WTC11 (cell line): ENCODE data around the gene PTPA. TPM values are rescaled to one million over a fixed set of nuclear protein-coding genes. Genes with fewer than 3 reads are reported as not detected.

Source experiments
- ATAC-seq: fragments of 200-7000 bp; cut with Tn5 transposase; 2 replicates; pipeline ENCODE4 v1.10.0; 2021; ENCODE audit warnings: mild to moderate bottlenecking, moderate library complexity
- CTCF ChIA-PET: fragments of 300-600 bp; sonication (Branson Sonifier 250); formaldehyde crosslinking; loops from one replicate; lab custom pipeline; 2021; ENCODE audit warnings: antibody characterized with exemption; lab: Charles Lee
- POLR2A ChIA-PET: fragments of 350-600 bp; sonication (Branson Sonifier 250); formaldehyde crosslinking; loops from one replicate; lab custom pipeline; 2021; ENCODE audit warnings: antibody characterized with exemption; lab: Charles Lee
- DNase-seq: peaks from one replicate; pipeline ENCODE4 v3.0.0; 2021; ENCODE audit warnings: low spot score
- H3K27ac Mint-ChIP-seq: 2 replicates; pipeline ENCODE4 v1.8.0; 2021; ENCODE audit warnings: mixed read lengths
- H3K27me3 Mint-ChIP-seq: 2 replicates; pipeline ENCODE4 v1.8.0; 2021; ENCODE audit warnings: low read depth, mild to moderate bottlenecking, moderate library complexity, mixed read lengths
- H3K36me3 Mint-ChIP-seq: 2 replicates; pipeline ENCODE4 v1.8.0; 2021; ENCODE audit warnings: mixed read lengths
- H3K4me1 Mint-ChIP-seq: 2 replicates; pipeline ENCODE4 v1.8.0; 2022; ENCODE audit warnings: mixed read lengths
- H3K4me3 Mint-ChIP-seq: 2 replicates; pipeline ENCODE4 v1.8.0; 2021; ENCODE audit warnings: mild to moderate bottlenecking, moderate library complexity, mixed read lengths
- H3K9me3 Mint-ChIP-seq: 2 replicates; pipeline ENCODE4 v1.8.0; 2021; ENCODE audit warnings: mixed read lengths
- CBFB ChIP-seq: sonication (generic); formaldehyde crosslinking; IDR thresholded peaks from 2 replicates; pipeline ENCODE4 v1.8.1; 2022; ENCODE audit warnings: mild to moderate bottlenecking, low read depth, missing genetic modification reagents
- ELF4 ChIP-seq: sonication (generic); formaldehyde crosslinking; IDR thresholded peaks from 2 replicates; pipeline ENCODE4 v1.8.1; 2022; ENCODE audit warnings: low read depth, mild to moderate bottlenecking, moderate library complexity, missing genetic modification reagents
- FOXJ3 ChIP-seq: sonication (generic); formaldehyde crosslinking; IDR thresholded peaks from 2 replicates; pipeline ENCODE4 v1.9.0; 2021; ENCODE audit warnings: missing genetic modification reagents, mild to moderate bottlenecking, borderline replicate concordance
- JAZF1 ChIP-seq: fragments of 250-450 bp; sonication (Bioruptor Pico); IDR thresholded peaks from 2 replicates; pipeline ENCODE4 v1.9.0; 2021; ENCODE audit warnings: moderate library complexity, mild to moderate bottlenecking, inconsistent platforms
- JUN ChIP-seq: sonication (generic); formaldehyde crosslinking; IDR thresholded peaks from 2 replicates; pipeline ENCODE4 v1.8.0; 2023; ENCODE audit warnings: mild to moderate bottlenecking, missing genetic modification reagents
- MYBL2 ChIP-seq: sonication (generic); formaldehyde crosslinking; IDR thresholded peaks from 2 replicates; pipeline ENCODE4 v1.8.1; 2023; ENCODE audit warnings: mild to moderate bottlenecking, moderate library complexity, missing genetic modification reagents
- NFYB ChIP-seq: sonication (generic); formaldehyde crosslinking; conservative IDR thresholded peaks from 2 replicates; pipeline ENCODE4 v1.8.0; 2022; ENCODE audit warnings: low read depth, missing genetic modification reagents
- RELA ChIP-seq: sonication (generic); formaldehyde crosslinking; IDR thresholded peaks from 2 replicates; pipeline ENCODE4 v1.8.1; 2022; ENCODE audit warnings: missing genetic modification reagents, mild to moderate bottlenecking, borderline replicate concordance
- TCF7 ChIP-seq: sonication (generic); formaldehyde crosslinking; IDR thresholded peaks from 2 replicates; pipeline ENCODE4 v1.8.0; 2022; ENCODE audit warnings: mild to moderate bottlenecking, low read depth, missing genetic modification reagents, moderate library complexity
- ZNF317 ChIP-seq: sonication (generic); formaldehyde crosslinking; IDR thresholded peaks from 2 replicates; pipeline ENCODE4 v1.8.1; 2023; ENCODE audit warnings: low read depth, mild to moderate bottlenecking, moderate library complexity, missing genetic modification reagents, borderline replicate concordance
- ZNF423 ChIP-seq: fragments of 250-450 bp; sonication (Bioruptor Pico); IDR thresholded peaks from 2 replicates; pipeline ENCODE4 v2.1.2; 2022; ENCODE audit warnings: mild to moderate bottlenecking, moderate library complexity
- total RNA-seq: library from RNA; stranded (reverse); gene quantifications from 3 replicates; pipeline ENCODE4 v1.2.3, GENCODE V29; 2021
- TF ChIP-seq, protein P1 (sequence below): sonication (generic); formaldehyde crosslinking; IDR thresholded peaks from 2 replicates; pipeline ENCODE4 v1.8.1; 2023; ENCODE audit warnings: mild to moderate bottlenecking, missing genetic modification reagents
- TF ChIP-seq, protein P2 (sequence below): fragments of 250-450 bp; sonication (Bioruptor Pico); IDR thresholded peaks from 2 replicates; pipeline ENCODE4 v1.8.0; 2021; ENCODE audit warnings: mild to moderate bottlenecking
- TF ChIP-seq, protein P3 (sequence below): sonication (generic); formaldehyde crosslinking; IDR thresholded peaks from 2 replicates; pipeline ENCODE4 v1.8.0; 2022; ENCODE audit warnings: mild to moderate bottlenecking, missing genetic modification reagents
- TF ChIP-seq, protein P4 (sequence below): sonication (generic); formaldehyde crosslinking; IDR thresholded peaks from 2 replicates; pipeline ENCODE4 v1.8.0; 2022; ENCODE audit warnings: mild to moderate bottlenecking, missing genetic modification reagents
- TF ChIP-seq, protein P5 (sequence below): sonication (generic); formaldehyde crosslinking; IDR thresholded peaks from 2 replicates; pipeline ENCODE4 v1.8.1; 2023; ENCODE audit warnings: mild to moderate bottlenecking, moderate library complexity, missing genetic modification reagents
- TF ChIP-seq, protein P6 (sequence below): sonication (generic); formaldehyde crosslinking; conservative IDR thresholded peaks from 2 replicates; pipeline ENCODE4 v1.8.1; 2022; ENCODE audit warnings: mild to moderate bottlenecking, missing genetic modification reagents
- TF ChIP-seq, protein P7 (sequence below): sonication (generic); formaldehyde crosslinking; IDR thresholded peaks from 2 replicates; pipeline ENCODE4 v1.8.1; 2022; ENCODE audit warnings: low read depth, mild to moderate bottlenecking, moderate library complexity, missing genetic modification reagents, borderline replicate concordance
- TF ChIP-seq, protein P8 (sequence below): sonication (generic); formaldehyde crosslinking; IDR thresholded peaks from 2 replicates; pipeline ENCODE4 v1.8.1; 2023; ENCODE audit warnings: mild to moderate bottlenecking, missing genetic modification reagents, borderline replicate concordance

The PTPA gene
- total RNA-seq, 1 experiment from 2014 or later: 186 TPM

DNA sequence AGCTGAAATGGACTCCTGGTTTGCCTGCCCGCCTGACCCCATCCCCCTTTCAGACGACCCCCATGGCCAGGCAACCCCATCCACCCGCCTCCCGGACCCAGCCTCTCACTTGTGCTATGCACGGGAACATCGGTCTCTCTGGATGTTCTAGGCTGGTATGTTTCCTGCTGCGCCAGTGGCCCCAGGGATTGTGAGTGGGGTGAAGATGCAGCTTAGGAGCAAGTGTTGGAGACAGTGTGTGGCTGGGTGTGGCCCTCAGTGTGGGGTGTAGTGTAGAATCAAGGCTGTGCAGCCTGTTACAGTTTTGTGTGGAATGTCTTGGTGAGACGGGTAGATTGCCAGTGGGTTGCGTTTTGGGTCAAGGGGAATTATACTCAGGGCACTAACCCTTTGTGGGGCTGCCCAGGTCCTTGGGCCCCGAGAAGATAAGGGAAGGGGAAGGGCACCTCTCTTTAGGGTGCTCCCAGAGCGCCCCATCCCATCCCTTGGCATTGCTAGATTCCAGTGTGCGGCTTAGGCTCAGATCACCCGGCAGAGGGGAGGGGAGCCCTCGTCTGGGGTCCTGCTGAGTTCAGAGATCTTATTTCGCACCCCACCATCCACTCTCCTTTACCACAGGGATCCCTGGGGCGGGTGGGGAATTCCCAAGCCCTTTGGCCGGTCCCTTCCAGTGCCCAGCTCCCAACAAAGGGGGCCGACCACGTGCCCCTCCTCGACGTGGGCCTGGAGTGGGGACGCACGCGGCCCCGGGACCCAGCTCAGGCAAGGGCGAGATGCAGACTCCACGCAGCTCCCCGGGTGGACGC, 62.3 kb downstream of the PTPA start:
- CTCF ChIA-PET: interaction anchor here (0.6 to 18.6 kb wide), 50 partner anchors 7 to 1711 kb away, joined by 3 to 345 read pairs (median 4); partner anchors contain the start of genes C9orf50, MIGA2 and NTMT1
- H3K27me3 Mint-ChIP-seq: peaks cover 61% of the 10 kb centered on the region
- no peak for ATAC-seq
- H3K4me3 Mint-ChIP-seq: peak overlapping the region; percentile 55
- no peaks in the 10 kb centered on the region for H3K36me3 Mint-ChIP-seq
- no peak overlapping the region for H3K27ac Mint-ChIP-seq
- no peak for TF ChIP-seq TCF7 (CRISPR knock-in tag)
- TF ChIP-seq, protein P1, sequence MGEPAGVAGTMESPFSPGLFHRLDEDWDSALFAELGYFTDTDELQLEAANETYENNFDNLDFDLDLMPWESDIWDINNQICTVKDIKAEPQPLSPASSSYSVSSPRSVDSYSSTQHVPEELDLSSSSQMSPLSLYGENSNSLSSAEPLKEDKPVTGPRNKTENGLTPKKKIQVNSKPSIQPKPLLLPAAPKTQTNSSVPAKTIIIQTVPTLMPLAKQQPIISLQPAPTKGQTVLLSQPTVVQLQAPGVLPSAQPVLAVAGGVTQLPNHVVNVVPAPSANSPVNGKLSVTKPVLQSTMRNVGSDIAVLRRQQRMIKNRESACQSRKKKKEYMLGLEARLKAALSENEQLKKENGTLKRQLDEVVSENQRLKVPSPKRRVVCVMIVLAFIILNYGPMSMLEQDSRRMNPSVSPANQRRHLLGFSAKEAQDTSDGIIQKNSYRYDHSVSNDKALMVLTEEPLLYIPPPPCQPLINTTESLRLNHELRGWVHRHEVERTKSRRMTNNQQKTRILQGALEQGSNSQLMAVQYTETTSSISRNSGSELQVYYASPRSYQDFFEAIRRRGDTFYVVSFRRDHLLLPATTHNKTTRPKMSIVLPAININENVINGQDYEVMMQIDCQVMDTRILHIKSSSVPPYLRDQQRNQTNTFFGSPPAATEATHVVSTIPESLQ (CRISPR knock-in tag): no peak
- TF ChIP-seq JAZF1 (CRISPR knock-in tag): no peak
- no peak for TF ChIP-seq JUN (CRISPR knock-in tag)
- TF ChIP-seq, protein P2, sequence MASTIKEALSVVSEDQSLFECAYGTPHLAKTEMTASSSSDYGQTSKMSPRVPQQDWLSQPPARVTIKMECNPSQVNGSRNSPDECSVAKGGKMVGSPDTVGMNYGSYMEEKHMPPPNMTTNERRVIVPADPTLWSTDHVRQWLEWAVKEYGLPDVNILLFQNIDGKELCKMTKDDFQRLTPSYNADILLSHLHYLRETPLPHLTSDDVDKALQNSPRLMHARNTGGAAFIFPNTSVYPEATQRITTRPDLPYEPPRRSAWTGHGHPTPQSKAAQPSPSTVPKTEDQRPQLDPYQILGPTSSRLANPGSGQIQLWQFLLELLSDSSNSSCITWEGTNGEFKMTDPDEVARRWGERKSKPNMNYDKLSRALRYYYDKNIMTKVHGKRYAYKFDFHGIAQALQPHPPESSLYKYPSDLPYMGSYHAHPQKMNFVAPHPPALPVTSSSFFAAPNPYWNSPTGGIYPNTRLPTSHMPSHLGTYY: no peak
- TF ChIP-seq, protein P3, sequence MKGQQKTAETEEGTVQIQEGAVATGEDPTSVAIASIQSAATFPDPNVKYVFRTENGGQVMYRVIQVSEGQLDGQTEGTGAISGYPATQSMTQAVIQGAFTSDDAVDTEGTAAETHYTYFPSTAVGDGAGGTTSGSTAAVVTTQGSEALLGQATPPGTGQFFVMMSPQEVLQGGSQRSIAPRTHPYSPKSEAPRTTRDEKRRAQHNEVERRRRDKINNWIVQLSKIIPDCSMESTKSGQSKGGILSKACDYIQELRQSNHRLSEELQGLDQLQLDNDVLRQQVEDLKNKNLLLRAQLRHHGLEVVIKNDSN (CRISPR knock-in tag): 0 out of 2 replicates have a peak, but pooled peaks have one; percentile 31
- no peak for TF ChIP-seq ZNF423
- TF ChIP-seq NFYB (CRISPR knock-in tag): no peak
- no peak for DNase-seq
- H3K4me1 Mint-ChIP-seq: peaks cover 8% of the 10 kb centered on the region
- H3K9me3 Mint-ChIP-seq: no peaks in the 10 kb centered on the region
- POLR2A ChIA-PET: interaction anchor here (0.8 to 2.0 kb wide), 3 partner anchors 30 to 411 kb away, joined by 3 to 8 read pairs (median 7); no protein-coding TSS in a partner anchor

DNA sequence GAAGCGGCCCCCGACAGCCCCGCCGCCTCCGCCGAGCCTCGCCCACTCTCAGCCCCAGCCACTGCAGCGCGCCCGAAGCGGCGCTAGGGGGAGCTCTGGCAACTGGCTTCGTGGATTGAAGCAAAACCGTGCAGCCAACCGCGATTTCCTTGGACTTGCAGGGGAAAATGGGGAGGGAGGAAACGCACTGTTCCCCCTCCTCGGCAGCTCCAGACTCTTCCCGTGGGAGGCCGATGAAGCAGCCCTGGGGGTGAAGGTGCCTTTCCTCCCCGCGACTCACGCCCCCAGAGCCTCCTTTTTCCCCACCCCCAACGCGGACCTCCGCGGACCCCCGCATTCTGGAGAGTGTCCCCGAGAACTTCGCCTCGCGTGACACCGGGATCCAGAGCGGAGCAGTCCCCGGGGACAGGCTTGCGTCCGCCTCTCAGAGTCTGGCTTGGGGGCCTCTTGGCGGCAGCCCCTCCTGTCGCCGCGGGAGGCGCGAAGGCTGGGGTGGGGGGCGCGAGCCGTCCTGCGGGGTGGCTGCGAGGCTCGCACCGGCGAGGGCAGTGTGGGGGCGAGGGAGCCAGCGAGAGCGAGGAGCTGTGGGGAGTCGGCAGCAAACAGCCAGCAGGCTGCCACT, 63.0 kb downstream of the PTPA start:
- Mint-ChIP-seq H3K4me3 (peak overlapping the region; percentile 83), H3K4me1 (peaks cover 10% of the 10 kb centered on the region), H3K27me3 (peaks cover 67% of the 10 kb centered on the region), H3K36me3 (no peaks in the 10 kb centered on the region), H3K27ac (no peak overlapping the region), H3K9me3 (no peaks in the 10 kb centered on the region)
- DNase-seq (peak; percentile 89), ATAC-seq (no peak)
- POLR2A ChIA-PET: interaction anchor here (0.5 to 2.0 kb wide), 6 partner anchors 29 to 406 kb away, joined by 3 to 8 read pairs (median 4); no protein-coding TSS in a partner anchor
- CTCF ChIA-PET: interaction anchor here (0.6 to 18.6 kb wide), 60 partner anchors 8 to 1712 kb away, joined by 3 to 345 read pairs (median 4); partner anchors contain the start of genes C9orf50, MIGA2 and NTMT1
- TF ChIP-seq ZNF317 (CRISPR knock-in tag) (no peak), MYBL2 (CRISPR knock-in tag) (no peak), FOXJ3 (CRISPR knock-in tag) (no peak), CBFB (no peak), ELF4 (CRISPR knock-in tag) (no peak), RELA (CRISPR knock-in tag) (0 out of 2 replicates have a peak, but pooled peaks have one; percentile 15), JUN (CRISPR knock-in tag) (no peak)
- TF ChIP-seq, protein P4, sequence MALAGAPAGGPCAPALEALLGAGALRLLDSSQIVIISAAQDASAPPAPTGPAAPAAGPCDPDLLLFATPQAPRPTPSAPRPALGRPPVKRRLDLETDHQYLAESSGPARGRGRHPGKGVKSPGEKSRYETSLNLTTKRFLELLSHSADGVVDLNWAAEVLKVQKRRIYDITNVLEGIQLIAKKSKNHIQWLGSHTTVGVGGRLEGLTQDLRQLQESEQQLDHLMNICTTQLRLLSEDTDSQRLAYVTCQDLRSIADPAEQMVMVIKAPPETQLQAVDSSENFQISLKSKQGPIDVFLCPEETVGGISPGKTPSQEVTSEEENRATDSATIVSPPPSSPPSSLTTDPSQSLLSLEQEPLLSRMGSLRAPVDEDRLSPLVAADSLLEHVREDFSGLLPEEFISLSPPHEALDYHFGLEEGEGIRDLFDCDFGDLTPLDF (CRISPR knock-in tag): no peak
- TF ChIP-seq, protein P5, sequence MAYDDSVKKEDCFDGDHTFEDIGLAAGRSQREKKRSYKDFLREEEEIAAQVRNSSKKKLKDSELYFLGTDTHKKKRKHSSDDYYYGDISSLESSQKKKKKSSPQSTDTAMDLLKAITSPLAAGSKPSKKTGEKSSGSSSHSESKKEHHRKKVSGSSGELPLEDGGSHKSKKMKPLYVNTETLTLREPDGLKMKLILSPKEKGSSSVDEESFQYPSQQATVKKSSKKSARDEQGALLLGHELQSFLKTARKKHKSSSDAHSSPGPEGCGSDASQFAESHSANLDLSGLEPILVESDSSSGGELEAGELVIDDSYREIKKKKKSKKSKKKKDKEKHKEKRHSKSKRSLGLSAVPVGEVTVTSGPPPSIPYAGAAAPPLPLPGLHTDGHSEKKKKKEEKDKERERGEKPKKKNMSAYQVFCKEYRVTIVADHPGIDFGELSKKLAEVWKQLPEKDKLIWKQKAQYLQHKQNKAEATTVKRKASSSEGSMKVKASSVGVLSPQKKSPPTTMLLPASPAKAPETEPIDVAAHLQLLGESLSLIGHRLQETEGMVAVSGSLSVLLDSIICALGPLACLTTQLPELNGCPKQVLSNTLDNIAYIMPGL: peak; percentile 72
- TF ChIP-seq, protein P6, sequence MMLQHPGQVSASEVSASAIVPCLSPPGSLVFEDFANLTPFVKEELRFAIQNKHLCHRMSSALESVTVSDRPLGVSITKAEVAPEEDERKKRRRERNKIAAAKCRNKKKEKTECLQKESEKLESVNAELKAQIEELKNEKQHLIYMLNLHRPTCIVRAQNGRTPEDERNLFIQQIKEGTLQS: no peak
- TF ChIP-seq, protein P7, sequence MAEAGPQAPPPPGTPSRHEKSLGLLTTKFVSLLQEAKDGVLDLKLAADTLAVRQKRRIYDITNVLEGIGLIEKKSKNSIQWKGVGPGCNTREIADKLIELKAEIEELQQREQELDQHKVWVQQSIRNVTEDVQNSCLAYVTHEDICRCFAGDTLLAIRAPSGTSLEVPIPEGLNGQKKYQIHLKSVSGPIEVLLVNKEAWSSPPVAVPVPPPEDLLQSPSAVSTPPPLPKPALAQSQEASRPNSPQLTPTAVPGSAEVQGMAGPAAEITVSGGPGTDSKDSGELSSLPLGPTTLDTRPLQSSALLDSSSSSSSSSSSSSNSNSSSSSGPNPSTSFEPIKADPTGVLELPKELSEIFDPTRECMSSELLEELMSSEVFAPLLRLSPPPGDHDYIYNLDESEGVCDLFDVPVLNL (CRISPR knock-in tag): no peak
- TF ChIP-seq, protein P8, sequence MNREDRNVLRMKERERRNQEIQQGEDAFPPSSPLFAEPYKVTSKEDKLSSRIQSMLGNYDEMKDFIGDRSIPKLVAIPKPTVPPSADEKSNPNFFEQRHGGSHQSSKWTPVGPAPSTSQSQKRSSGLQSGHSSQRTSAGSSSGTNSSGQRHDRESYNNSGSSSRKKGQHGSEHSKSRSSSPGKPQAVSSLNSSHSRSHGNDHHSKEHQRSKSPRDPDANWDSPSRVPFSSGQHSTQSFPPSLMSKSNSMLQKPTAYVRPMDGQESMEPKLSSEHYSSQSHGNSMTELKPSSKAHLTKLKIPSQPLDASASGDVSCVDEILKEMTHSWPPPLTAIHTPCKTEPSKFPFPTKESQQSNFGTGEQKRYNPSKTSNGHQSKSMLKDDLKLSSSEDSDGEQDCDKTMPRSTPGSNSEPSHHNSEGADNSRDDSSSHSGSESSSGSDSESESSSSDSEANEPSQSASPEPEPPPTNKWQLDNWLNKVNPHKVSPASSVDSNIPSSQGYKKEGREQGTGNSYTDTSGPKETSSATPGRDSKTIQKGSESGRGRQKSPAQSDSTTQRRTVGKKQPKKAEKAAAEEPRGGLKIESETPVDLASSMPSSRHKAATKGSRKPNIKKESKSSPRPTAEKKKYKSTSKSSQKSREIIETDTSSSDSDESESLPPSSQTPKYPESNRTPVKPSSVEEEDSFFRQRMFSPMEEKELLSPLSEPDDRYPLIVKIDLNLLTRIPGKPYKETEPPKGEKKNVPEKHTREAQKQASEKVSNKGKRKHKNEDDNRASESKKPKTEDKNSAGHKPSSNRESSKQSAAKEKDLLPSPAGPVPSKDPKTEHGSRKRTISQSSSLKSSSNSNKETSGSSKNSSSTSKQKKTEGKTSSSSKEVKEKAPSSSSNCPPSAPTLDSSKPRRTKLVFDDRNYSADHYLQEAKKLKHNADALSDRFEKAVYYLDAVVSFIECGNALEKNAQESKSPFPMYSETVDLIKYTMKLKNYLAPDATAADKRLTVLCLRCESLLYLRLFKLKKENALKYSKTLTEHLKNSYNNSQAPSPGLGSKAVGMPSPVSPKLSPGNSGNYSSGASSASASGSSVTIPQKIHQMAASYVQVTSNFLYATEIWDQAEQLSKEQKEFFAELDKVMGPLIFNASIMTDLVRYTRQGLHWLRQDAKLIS: no peak
